ENCODE results near the gene CDK5RAP3. TPM values are rescaled to one million over a fixed set of nuclear protein-coding genes. Genes with fewer than 3 reads are reported as not detected.

Gene CDK5RAP3
- total RNA-seq, 1 donor from 2014 or later = 62.8 TPM

- H3K9ac ChIP-seq (ENCODE audit: low read length) = no peak overlapping the region
- Mint-ChIP-seq H3K27ac (ENCODE audit: unreplicated experiment) (no peak overlapping the region), H3K9me3 (ENCODE audit: unreplicated experiment) (no peaks in the 10 kb centered on the region), H3K36me3 (ENCODE audit: low read depth, unreplicated experiment) (no peaks in the 10 kb centered on the region), H3K27me3 (ENCODE audit: low read depth, unreplicated experiment) (peaks cover 2% of the 10 kb centered on the region), H3K4me1 (ENCODE audit: low read depth, unreplicated experiment) (peaks cover 5% of the 10 kb centered on the region), H3K4me3 (ENCODE audit: unreplicated experiment) (no peak overlapping the region)
- no peaks in the 10 kb centered on the region for H3K9me3 ChIP-seq (ENCODE audit: insufficient read depth, low read depth, low read length)
- no peak overlapping the region for H3K27ac ChIP-seq (ENCODE audit: low read depth, low read length)
- TF ChIP-seq EZH2 (IDR thresholded peaks at IDR 0.05; ENCODE audit: insufficient read depth, low read length) (no peak), CTCF (IDR thresholded peaks at IDR 0.05; ENCODE audit: insufficient read depth, low read depth, low read length) (no peak)
- no peak overlapping the region for H2AFZ ChIP-seq (ENCODE audit: low read depth, low read length)
- H3K4me1 ChIP-seq (ENCODE audit: insufficient read depth, low read length) = peaks cover 12% of the 10 kb centered on the region
- no peaks in the 10 kb centered on the region for H3K27me3 ChIP-seq (ENCODE audit: insufficient read depth, low read length)
- H3K79me2 ChIP-seq (ENCODE audit: insufficient read depth, low read length) = no peaks in the 10 kb centered on the region
- no peak for DNase-seq (ENCODE audit: low read depth)
- no peak overlapping the region for H3K4me3 ChIP-seq (ENCODE audit: insufficient read depth, low read depth, low read length)
- no peak overlapping the region for H3K4me2 ChIP-seq (ENCODE audit: low read length)
- no peak for FAIRE-seq
- H4K20me1 ChIP-seq (ENCODE audit: insufficient read depth, low read length) = no peaks in the 10 kb centered on the region
- no peaks in the 10 kb centered on the region for H3K36me3 ChIP-seq (ENCODE audit: insufficient read depth, low read length)
Observed at GRCh38 chr17:47952171-47953021, 18.5 kb upstream of the CDK5RAP3 start.

GRCh38 chr17:47953909-47954308 is 17.0 kb upstream of the CDK5RAP3 start:
- TF ChIP-seq CTCF (IDR thresholded peaks at IDR 0.05; ENCODE audit: insufficient read depth, low read depth, low read length) = no peak
- TF ChIP-seq EZH2 (IDR thresholded peaks at IDR 0.05; ENCODE audit: insufficient read depth, low read length) = no peak
- Histone ChIP-seq H2AFZ (ENCODE audit: low read depth, low read length) (no peak overlapping the region), H4K20me1 (ENCODE audit: insufficient read depth, low read length) (no peaks in the 10 kb centered on the region), H3K27me3 (ENCODE audit: insufficient read depth, low read length) (peaks cover 2% of the 10 kb centered on the region), H3K9ac (ENCODE audit: low read length) (no peak overlapping the region), H3K4me3 (ENCODE audit: insufficient read depth, low read depth, low read length) (no peak overlapping the region), H3K27ac (ENCODE audit: low read depth, low read length) (no peak overlapping the region), H3K79me2 (ENCODE audit: insufficient read depth, low read length) (no peaks in the 10 kb centered on the region), H3K4me1 (ENCODE audit: insufficient read depth, low read length) (peaks cover 10% of the 10 kb centered on the region), H3K36me3 (ENCODE audit: insufficient read depth, low read length) (no peaks in the 10 kb centered on the region), H3K4me2 (ENCODE audit: low read length) (no peak overlapping the region), H3K9me3 (ENCODE audit: insufficient read depth, low read depth, low read length) (no peaks in the 10 kb centered on the region)
- no peak overlapping the region for H3K27ac Mint-ChIP-seq (ENCODE audit: unreplicated experiment)
- H3K36me3 Mint-ChIP-seq (ENCODE audit: low read depth, unreplicated experiment) = no peaks in the 10 kb centered on the region
- H3K9me3 Mint-ChIP-seq (ENCODE audit: unreplicated experiment) = no peaks in the 10 kb centered on the region
- DNase-seq (ENCODE audit: low read depth) = no peak
- no peak for FAIRE-seq
- peaks cover 3% of the 10 kb centered on the region for H3K4me1 Mint-ChIP-seq (ENCODE audit: low read depth, unreplicated experiment)
- no peak overlapping the region for H3K4me3 Mint-ChIP-seq (ENCODE audit: unreplicated experiment)
- H3K27me3 Mint-ChIP-seq (ENCODE audit: low read depth, unreplicated experiment) = peaks cover 12% of the 10 kb centered on the region
